Heart right ventricle (tissue), 16 donors: Measurements from ENCODE around the gene NCLN. TPM values are rescaled to one million over a fixed set of nuclear protein-coding genes. Genes with fewer than 3 reads are reported as not detected.

Experiments used
- ATAC-seq, 8 donors: fragments of 200-7000 bp; cut with Tn5 transposase; one replicate each; pipeline ENCODE4 v1.9.1; 2020; ENCODE audit warnings: mild to moderate bottlenecking in 8 of 8, moderate library complexity in 8 of 8, moderate number of reproducible peaks in 1 of 8
- DNase-seq, 2 donors: peaks; one replicate each; pipeline ENCODE4 v3.0.0-alpha.2; 2020
- H3K27ac ChIP-seq, 10 donors: fragments of 200-600 bp; sonication (generic) in 2 of 10; one replicate each; pipeline versions ENCODE4 v1.5.0 to v1.8.0; 2020 to 2022; ENCODE audit warnings: mild to moderate bottlenecking in 3 of 10
- H3K27me3 ChIP-seq, 7 donors: fragments of 200-600 bp; one replicate each; pipeline ENCODE4 v1.8.0; 2021 to 2022; ENCODE audit warnings: mild to moderate bottlenecking in 2 of 7
- H3K36me3 ChIP-seq, 9 donors: fragments of 200-600 bp; sonication (generic) in 1 of 9; one replicate each; pipeline versions ENCODE4 v1.5.0 to v1.8.0; 2020 to 2022; ENCODE audit warnings: mild to moderate bottlenecking in 2 of 9
- H3K4me1 ChIP-seq, 9 donors: fragments of 200-600 bp; sonication (generic) in 1 of 9; one replicate each; pipeline versions ENCODE4 v1.5.0 to v1.8.0; 2020 to 2022; ENCODE audit warnings: mild to moderate bottlenecking in 4 of 9
- H3K4me3 ChIP-seq, 10 donors: fragments of 200-600 bp; sonication (generic) in 2 of 10; one replicate each; pipeline versions ENCODE4 v1.5.0 to v1.8.0; 2020 to 2022; ENCODE audit warnings: mild to moderate bottlenecking in 7 of 10, moderate library complexity in 2 of 10
- H3K9me3 ChIP-seq, 11 donors: fragments of 200-600 bp in 10 of 11; sonication (generic) in 2 of 11; one replicate each; pipeline versions ENCODE4 v1.5.0 to v1.8.0; 2013 to 2022; ENCODE audit warnings: mild to moderate bottlenecking in 2 of 11, control low read depth in 1 of 11, moderate library complexity in 1 of 11
- WGBS, 2 donors: extraction: QIAGEN DNeasy Blood & Tissue Kit; methylation state at CpG; one replicate each; pipeline ENCODE4 v1.1.7; 2013; ENCODE audit warnings: inconsistent platforms in 1 of 2; 5-methylcytosine and 5-hydroxymethylcytosine counted together
- intact Hi-C, 10 donors: fragments of 100-400 bp; cut with DNase I; formaldehyde crosslinking; loops; one replicate each; pipeline versions ENCODE4 v1.11.1 to v1.14.2; 2022
- polyA plus RNA-seq, 2 donors: library from polyadenylated mRNA; stranded (reverse); fragments of 200-250 nt; gene quantifications; one replicate each; pipeline ENCODE4 v1.2.3, GENCODE V29; 2013
- total RNA-seq, 10 donors: library from RNA; stranded (reverse); fragmentation: NEBNext Ultra II Directional in 3 of 10; extraction: Animal tissue kit (Norgen Biotek cat#: 25700) in 3 of 10; gene quantifications; one replicate each; pipeline versions ENCODE4 v1.2.1 to v1.2.4, GENCODE V29; 2021 to 2023
- TF ChIP-seq, protein P1 (sequence below), 9 donors: fragments of 200-600 bp; sonication (generic) in 2 of 9; IDR thresholded peaks; one replicate each; pipeline versions ENCODE4 v1.5.0 to v1.8.0; 2021 to 2022; ENCODE audit warnings: antibody characterized with exemption in 9 of 9, mild to moderate bottlenecking in 5 of 9, moderate library complexity in 1 of 9
- donor health status: Arrhythmogenic right ventricular cardiomyopathy.
- donor health status: ischemic (EF 13 %, LVEDD 7.1; RV severe dilation, severe dysfunction).
- donor health status: healthy with polysubstance abuse.
- donor health status: DM: no; HTN: yes; CAD: no.
- donor health status: DM: no; HTN: no; CAD: no.
- donor health status: ischemic (EF 25% LVEDD 6.9; RV normal size, moderate dysfunction).
- donor health status: ischemic (EF 25% LVEDD 5.7; RV mildly dilated, moderate dysfunction).
- donor health status: healthy.
- donor health status: DM: yes; HTN: yes; CAD: no.
- donor health status: Ischemic cardiomyopathy.
- donor health status: ischemic (EF 35%, LVEDD 5.7; RV mildly dilated, moderate dysfunction).
- donor health status: nonischemic (EF 11% LVEDD 7.7; RV severe dilation, severe dysfunction).
- donor health status: DM: yes; HTN: yes; CAD: no.
- donor health status: PGD.
- donor health status: ischemic (EF 29% LVEDD 5.4; RV normal size, mild dysfunction).
- donor health status: nonischemic (EF 23%, LVEDD 6.1; RV moderate dilation, normal function).

The NCLN gene
- total and polyA plus RNA-seq, 12 donors: 17.1 to 43.6 (median 27.9) TPM

DNA sequence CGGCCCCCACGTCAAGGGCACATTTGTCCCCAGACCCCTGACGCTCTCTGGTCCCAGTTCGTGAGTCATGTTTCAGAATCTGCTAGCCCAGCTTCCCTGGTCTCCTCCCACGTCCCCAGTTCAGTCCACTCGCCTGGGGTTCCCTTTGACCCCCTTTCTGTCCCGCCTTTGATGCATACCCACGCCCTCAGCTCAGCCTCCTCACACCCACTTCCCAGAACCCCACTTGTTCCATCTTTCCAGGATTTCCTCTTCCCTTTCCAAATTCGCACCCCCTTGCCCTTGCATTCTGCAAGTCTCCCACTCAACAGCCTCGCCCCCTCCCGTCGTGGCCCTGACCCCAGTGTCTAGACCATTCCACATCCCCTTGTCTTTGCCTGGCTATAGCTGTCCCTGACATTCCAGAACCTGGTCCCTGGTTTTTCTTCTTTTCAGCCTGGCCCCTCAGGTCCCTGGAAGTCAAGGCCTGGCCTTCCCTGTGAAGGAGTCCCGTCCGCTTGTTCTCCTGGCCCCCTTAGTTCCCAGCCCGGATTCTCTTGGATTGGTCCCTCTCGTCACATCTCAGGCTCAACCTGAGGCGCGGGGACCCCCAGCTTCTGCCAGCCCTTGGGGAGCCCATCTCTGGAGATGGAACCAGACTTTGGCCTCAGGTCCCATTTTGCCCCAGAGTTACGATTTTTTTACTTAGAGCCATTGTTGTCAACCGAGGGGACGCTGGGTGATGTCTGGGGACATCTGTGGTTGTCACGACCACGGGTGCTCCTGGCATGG, 1.3 kb downstream of the NCLN start:
- WGBS, 2 donors: 71 to 75% methylated on average over 23 of the region's 23 CpGs
- H3K4me3 ChIP-seq: peak overlapping the region; percentile 89 to 100 (median 95)
- TF ChIP-seq, protein P1, sequence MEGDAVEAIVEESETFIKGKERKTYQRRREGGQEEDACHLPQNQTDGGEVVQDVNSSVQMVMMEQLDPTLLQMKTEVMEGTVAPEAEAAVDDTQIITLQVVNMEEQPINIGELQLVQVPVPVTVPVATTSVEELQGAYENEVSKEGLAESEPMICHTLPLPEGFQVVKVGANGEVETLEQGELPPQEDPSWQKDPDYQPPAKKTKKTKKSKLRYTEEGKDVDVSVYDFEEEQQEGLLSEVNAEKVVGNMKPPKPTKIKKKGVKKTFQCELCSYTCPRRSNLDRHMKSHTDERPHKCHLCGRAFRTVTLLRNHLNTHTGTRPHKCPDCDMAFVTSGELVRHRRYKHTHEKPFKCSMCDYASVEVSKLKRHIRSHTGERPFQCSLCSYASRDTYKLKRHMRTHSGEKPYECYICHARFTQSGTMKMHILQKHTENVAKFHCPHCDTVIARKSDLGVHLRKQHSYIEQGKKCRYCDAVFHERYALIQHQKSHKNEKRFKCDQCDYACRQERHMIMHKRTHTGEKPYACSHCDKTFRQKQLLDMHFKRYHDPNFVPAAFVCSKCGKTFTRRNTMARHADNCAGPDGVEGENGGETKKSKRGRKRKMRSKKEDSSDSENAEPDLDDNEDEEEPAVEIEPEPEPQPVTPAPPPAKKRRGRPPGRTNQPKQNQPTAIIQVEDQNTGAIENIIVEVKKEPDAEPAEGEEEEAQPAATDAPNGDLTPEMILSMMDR (IDR thresholded peaks at IDR 0.05): no peak
- H3K4me1 ChIP-seq: peaks cover 5 to 51% (median 23%) of the 10 kb centered on the region in 9 donors
- DNase-seq: no peak
- H3K9me3 ChIP-seq: no peaks in the 10 kb centered on the region
- no peak for ATAC-seq
- H3K27me3 ChIP-seq: no peaks in the 10 kb centered on the region
- H3K36me3 ChIP-seq: peaks cover 0 to 5% (median 0%) of the 10 kb centered on the region in 9 donors
- H3K27ac ChIP-seq: peak overlapping the region in 1 of 10 donors; percentile 95
- intact Hi-C loops: no loop called here

DNA sequence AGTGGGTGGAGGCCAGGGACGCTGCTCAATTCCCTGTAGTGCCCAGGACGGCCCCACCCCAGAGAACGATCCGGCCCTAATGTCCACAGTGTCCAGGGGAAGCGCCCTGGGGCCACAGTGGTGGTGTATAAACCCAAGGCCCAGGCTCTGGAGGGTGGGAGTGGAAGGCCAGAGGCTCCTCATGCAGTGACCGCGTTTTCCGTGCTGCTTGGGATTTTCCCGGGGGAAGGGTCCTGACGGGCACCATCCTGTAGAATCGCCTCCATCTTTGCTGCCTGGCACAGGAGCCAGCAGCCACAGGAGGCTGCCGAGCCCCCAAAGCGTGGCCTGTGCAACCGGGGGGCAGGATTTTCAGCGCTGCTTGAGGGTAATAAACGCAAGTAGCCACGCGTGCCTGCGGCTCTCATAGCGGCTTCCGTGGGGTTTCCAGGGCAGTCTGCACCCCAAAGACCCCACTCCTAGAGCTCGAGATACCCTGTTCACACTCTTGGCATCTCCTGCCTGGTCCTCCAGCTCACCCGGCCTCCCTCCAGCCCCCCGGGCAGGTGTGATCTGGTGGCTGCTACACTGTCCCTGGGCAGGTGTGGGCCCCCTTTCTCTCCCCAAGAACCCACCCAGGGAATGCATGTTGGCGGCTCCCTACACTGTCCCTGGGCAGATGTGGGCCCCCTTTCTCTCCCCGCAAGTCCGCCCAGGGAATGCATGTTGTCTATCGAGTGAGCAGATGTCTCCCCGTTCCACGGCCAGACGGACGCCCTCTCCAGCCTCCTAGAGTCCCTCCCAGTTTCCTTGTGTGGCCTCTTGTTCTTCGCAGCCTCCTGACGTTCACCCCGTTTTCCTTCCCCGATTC, 2.2 kb downstream of the NCLN start:
- Histone ChIP-seq H3K4me3 (peak overlapping the region in 2 of 10 donors; percentile 36 to 100), H3K4me1 (peaks cover 5 to 49% (median 23%) of the 10 kb centered on the region in 9 donors), H3K27ac (peak overlapping the region in 1 of 10 donors; percentile 88), H3K9me3 (no peaks in the 10 kb centered on the region), H3K36me3 (peaks cover 0 to 6% (median 0%) of the 10 kb centered on the region in 9 donors), H3K27me3 (no peaks in the 10 kb centered on the region)
- DNase-seq (no peak), ATAC-seq (no peak)
- 91 to 93% methylated on average over 36 of the region's 36 CpGs for WGBS, 2 donors
- TF ChIP-seq, protein P1 (IDR thresholded peaks at IDR 0.05): no peak
- intact Hi-C loops: no loop called here

DNA sequence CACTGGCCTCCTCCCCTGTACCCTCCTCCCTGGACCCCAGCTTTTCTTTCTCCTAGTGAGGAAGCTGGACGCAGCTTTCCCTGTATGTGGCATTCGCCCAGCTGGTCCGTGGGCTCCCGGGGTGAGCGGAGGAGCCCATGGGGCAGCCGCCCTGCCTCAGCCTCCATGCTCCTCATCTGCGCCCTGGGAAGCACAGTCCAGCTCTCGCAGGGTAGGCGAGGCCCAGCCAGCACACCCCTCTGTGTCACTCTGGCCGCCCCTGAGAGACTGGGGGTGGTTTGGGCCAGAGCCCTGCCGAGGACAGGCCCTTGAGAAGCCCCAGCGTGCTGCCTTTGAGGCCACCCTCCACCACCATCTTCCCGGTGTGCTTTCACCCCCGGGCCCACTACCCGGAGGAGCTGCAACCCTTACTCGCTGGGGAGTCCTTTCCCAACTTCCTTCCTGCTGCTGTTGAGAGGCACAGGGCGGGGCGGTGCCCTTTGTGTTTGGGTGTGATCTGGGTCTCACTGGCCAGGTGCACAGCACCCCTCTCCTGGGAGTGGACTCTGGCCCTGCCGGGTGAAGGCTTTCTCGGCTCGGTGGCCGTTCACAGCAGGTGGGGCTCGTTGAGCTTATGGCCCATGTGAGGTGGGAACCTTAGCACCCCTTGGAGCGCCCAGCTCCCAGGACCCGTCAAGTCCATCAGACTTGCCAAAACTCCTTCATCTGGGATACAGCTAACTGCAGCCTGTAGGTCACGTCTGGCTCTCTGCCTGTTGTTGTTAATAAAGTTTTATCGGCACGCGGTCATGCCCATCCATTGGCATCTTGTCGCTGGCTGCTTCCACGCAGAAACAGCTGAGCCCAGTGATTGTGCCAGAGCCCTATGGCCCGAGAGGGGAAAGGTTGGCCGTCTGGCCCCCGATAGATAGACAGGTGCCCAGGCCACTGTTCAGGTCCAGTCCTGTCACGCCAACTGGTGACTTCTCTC, 3.2 kb downstream of the NCLN start:
- intact Hi-C loops: no loop called here
- Histone ChIP-seq H3K27me3 (no peaks in the 10 kb centered on the region), H3K9me3 (no peaks in the 10 kb centered on the region), H3K4me3 (peak overlapping the region in 1 of 10 donors; percentile 36), H3K36me3 (peaks cover 0 to 15% (median 0%) of the 10 kb centered on the region in 9 donors), H3K4me1 (peaks cover 5 to 48% (median 23%) of the 10 kb centered on the region in 9 donors), H3K27ac (peak overlapping the region in 2 of 10 donors; percentile 17 to 88)
- TF ChIP-seq, protein P1 (IDR thresholded peaks at IDR 0.05): no peak
- 92 to 93% methylated on average over 35 of the region's 35 CpGs for WGBS, 2 donors
- ATAC-seq (no peak), DNase-seq (no peak)
